Loucy (cell line): Measurements from ENCODE around the gene ZNF319.

Experiments used
- H2AFZ ChIP-seq: fragments of 200-600 bp; sonication (generic); 2 replicates; pipeline ENCODE4 v1.6.0; 2016; ENCODE audit warnings: antibody characterized with exemption, mild to moderate bottlenecking, low read length, moderate library complexity
- H3F3A ChIP-seq: fragments of 200-600 bp; 2 replicates; pipeline ENCODE4 v1.6.0; 2016; ENCODE audit warnings: antibody characterized with exemption, low read depth, mild to moderate bottlenecking
- H3K27me3 ChIP-seq: fragments of 200-600 bp; sonication (generic); 2 replicates; pipeline ENCODE4 v1.6.1; 2014; ENCODE audit warnings: low read length, mild to moderate bottlenecking; ENCODE audit not compliant: insufficient read depth, poor library complexity, severe bottlenecking
- H3K36me3 ChIP-seq: fragments of 200-600 bp; sonication (generic); 2 replicates; pipeline ENCODE4 v1.6.1; 2016; ENCODE audit warnings: low read length; ENCODE audit not compliant: insufficient read depth
- H3K4me1 ChIP-seq: fragments of 200-600 bp; sonication (generic); 2 replicates; pipeline ENCODE4 v1.5.1; 2014; ENCODE audit warnings: low read length, mild to moderate bottlenecking; ENCODE audit not compliant: insufficient read depth, poor library complexity, severe bottlenecking
- H3K4me2 ChIP-seq: fragments of 200-600 bp; sonication (generic); 2 replicates; pipeline ENCODE4 v1.6.0; 2014; ENCODE audit warnings: antibody characterized with exemption, low read length, low read depth, mild to moderate bottlenecking; ENCODE audit not compliant: poor library complexity, severe bottlenecking
- H3K4me3 ChIP-seq: fragments of 200-600 bp; sonication (generic); 2 replicates; pipeline ENCODE4 v1.5.1; 2014; ENCODE audit warnings: low read length, mild to moderate bottlenecking, mixed read lengths; ENCODE audit not compliant: poor library complexity, severe bottlenecking
- H3K79me2 ChIP-seq: fragments of 200-600 bp; sonication (generic); 2 replicates; pipeline ENCODE4 v1.6.1; 2014; ENCODE audit warnings: low read length; ENCODE audit not compliant: insufficient read depth
- H3K9ac ChIP-seq: fragments of 200-600 bp; sonication (generic); 2 replicates; pipeline ENCODE4 v1.6.0; 2014; ENCODE audit warnings: mild to moderate bottlenecking, low read depth, low read length, moderate library complexity; ENCODE audit not compliant: poor library complexity, severe bottlenecking
- H3K9me2 ChIP-seq: fragments of 200-600 bp; sonication (generic); replicated peaks from 2 replicates; pipeline ENCODE4 v1.6.1; 2016; ENCODE audit warnings: low read depth, low read length, mixed read lengths
- H3K9me3 ChIP-seq: fragments of 200-600 bp; sonication (generic); 2 replicates; pipeline ENCODE4 v1.6.1; 2014; ENCODE audit warnings: mild to moderate bottlenecking, antibody characterized with exemption, low read length, low read depth; ENCODE audit not compliant: insufficient read depth
- H4K20me1 ChIP-seq: fragments of 200-600 bp; sonication (generic); 2 replicates; pipeline ENCODE4 v1.6.0; 2014; ENCODE audit warnings: antibody characterized with exemption, low read length, mild to moderate bottlenecking; ENCODE audit not compliant: insufficient read depth, poor library complexity, severe bottlenecking
- EZH2phosphoT487 ChIP-seq: fragments of 200-600 bp; IDR thresholded peaks from 2 replicates; pipeline ENCODE4 v1.6.1; 2018; ENCODE audit warnings: antibody characterized with exemption, mild to moderate bottlenecking, moderate library complexity, borderline replicate concordance
- TF ChIP-seq, protein P1 (sequence below): fragments of 200-600 bp; sonication (generic); conservative IDR thresholded peaks from 2 replicates; pipeline ENCODE4 v1.5.1; 2014; ENCODE audit warnings: mild to moderate bottlenecking, antibody characterized with exemption, low read length

The ZNF319 gene

DNA sequence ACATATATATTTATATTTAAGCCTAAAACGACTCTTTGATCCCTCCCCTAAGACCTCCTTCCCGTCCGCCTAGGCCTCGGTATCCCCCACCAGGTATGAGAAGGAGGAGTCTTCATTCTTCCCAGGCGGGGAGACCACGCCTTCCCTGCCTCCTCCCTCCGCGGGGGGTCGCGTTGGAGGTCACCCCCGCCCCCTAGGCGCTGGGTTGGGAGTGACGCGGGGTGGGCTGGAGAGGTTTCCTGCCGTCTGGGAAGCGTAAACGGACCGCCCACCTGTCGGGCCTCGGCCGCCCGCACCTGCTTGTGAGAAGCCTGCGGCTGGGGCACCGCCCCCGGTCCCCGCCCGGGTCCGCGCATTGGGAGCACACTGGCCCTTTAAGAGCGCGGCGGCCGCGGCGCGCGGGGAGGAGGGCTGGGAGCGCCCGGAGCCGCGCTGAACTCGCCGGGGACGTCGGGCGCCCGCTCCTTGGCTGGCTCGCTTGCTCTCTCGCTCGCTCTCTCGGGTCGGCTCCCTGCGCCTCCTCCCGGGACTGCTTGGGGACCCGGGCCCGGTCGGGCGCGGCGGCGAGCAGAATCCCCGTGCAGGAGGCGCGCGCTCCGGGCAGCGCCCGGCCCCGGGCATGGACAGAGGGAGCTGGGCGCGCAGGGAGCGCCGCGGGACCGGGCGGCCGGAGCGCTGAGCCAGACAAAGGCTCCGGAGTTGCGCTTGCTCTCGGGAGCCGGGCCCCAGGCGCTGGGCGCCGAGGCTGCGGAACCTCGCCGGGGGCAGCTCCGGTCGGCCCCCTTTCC, 25.1 kb upstream of the ZNF319 start, which contains the start of gene MMP15:
TSS of gene MMP15 (plus strand) at position 404 of the 788 bp plus-strand sequence. CDS start 597 bp downstream, outside the sequence.
- Histone ChIP-seq H3K36me3 (no peaks in the 10 kb centered on the region), H3K79me2 (no peaks in the 10 kb centered on the region), H3F3A (no peaks in the 10 kb centered on the region), H3K4me1 (peaks cover 3% of the 10 kb centered on the region), H2AFZ (peak within 1 kb of the TSS; percentile 98), H3K27me3 (no peaks in the 10 kb centered on the region), H3K4me2 (peak within 1 kb of the TSS; percentile 70), H4K20me1 (no peaks in the 10 kb centered on the region), H3K9ac (peak within 1 kb of the TSS; percentile 15), H3K4me3 (peak within 1 kb of the TSS; percentile 85), H3K9me3 (no peaks in the 10 kb centered on the region), H3K9me2 (no peaks in the 10 kb centered on the region)
- TF ChIP-seq, protein P1, sequence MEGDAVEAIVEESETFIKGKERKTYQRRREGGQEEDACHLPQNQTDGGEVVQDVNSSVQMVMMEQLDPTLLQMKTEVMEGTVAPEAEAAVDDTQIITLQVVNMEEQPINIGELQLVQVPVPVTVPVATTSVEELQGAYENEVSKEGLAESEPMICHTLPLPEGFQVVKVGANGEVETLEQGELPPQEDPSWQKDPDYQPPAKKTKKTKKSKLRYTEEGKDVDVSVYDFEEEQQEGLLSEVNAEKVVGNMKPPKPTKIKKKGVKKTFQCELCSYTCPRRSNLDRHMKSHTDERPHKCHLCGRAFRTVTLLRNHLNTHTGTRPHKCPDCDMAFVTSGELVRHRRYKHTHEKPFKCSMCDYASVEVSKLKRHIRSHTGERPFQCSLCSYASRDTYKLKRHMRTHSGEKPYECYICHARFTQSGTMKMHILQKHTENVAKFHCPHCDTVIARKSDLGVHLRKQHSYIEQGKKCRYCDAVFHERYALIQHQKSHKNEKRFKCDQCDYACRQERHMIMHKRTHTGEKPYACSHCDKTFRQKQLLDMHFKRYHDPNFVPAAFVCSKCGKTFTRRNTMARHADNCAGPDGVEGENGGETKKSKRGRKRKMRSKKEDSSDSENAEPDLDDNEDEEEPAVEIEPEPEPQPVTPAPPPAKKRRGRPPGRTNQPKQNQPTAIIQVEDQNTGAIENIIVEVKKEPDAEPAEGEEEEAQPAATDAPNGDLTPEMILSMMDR, result no peak
- TF ChIP-seq EZH2phosphoT487, result no peak

DNA sequence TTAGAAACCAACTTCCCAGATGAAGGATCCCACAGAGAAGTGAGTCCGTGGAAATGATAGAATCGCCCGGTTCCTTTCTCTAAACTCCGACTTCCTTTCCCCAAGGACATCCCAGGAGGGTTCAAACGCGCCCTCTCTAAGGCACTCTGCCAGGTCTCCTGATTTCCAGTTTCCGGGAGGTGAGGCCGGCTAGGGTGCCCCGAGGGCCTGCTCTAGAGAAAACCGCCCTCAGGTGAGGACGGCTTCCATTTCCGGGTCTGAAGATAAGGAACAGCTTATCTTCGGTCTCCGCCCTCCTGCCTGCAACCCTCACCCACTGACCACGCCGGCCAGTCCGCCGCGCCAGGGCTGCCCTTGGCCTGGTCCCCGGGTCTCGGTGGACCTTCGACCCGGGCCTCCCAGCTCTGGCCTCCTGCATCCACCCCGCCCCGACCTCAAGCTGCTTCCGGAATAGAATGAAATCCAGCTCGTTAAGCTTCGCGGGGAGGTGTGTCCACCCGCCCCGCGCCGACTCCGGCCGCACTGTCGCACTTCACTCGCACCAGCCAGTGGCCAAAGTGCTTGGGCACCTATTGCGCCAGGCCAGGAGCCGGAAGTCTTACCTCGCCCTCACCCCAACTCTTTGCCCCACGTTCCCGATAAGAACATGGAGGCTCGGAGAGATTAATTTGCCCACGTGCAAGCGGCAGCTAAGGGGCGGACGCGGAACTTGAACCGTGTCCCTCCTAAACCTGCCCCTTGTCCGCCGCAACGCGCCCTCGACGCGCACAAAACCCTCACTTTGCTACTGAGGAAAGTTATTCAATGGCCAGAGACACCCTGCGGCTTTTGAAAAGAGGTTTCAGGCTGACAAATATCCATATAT, 24.2 kb upstream of the ZNF319 start:
- no peak for TF ChIP-seq EZH2phosphoT487
- TF ChIP-seq, protein P1, result no peak
- Histone ChIP-seq H3K36me3 (no peaks in the 10 kb centered on the region; the same call in 1 of the 2 replicates), H3K9me3 (no peaks in the 10 kb centered on the region), H2AFZ (peak overlapping the region; percentile 98), H3K27me3 (no peaks in the 10 kb centered on the region), H3K9me2 (no peaks in the 10 kb centered on the region), H4K20me1 (no peaks in the 10 kb centered on the region), H3K4me2 (peak overlapping the region; percentile 70), H3F3A (no peaks in the 10 kb centered on the region), H3K4me1 (peaks cover 3% of the 10 kb centered on the region), H3K4me3 (peak overlapping the region; percentile 85), H3K9ac (peak overlapping the region; percentile 15), H3K79me2 (no peaks in the 10 kb centered on the region)

DNA sequence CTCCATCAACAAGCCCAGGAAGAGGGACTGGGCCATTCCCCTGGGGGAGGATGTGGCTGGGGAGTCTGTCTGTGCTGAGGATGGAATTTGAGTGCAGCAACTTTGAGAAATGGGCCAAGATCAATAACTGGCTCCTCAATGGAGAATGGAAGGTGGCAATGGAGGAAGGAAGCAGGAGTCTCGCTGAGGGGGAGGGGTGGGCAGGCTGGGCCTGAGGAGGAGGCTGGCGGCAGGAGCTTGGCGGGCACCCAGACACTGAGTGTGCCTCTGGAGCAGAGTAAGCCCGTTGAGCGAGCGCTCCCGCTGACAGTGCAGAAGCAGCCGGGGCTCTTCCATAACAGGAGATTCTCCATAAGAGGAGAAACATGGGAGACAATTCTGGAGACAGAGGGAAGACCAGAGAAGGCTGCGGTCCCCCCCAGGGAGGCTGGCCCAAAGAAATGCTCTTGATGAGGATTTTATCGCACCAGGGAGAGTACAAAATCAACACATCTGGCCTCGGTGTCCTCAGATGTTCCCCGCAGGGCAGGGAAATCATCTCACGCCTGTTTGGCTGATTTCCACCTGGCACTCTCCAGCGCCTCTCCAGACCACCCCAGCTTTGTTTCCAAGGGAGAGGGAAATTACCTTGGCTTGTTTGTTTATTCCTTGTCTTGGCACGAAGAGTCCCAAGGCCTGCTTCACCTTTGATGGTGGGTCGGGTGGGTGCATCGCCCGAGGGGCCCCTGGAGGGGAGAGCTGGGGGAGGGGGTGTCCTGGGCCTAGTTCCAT, 22.3 kb upstream of the ZNF319 start:
- H3K27me3 ChIP-seq, result no peaks in the 10 kb centered on the region
- H3K9me3 ChIP-seq, result no peaks in the 10 kb centered on the region
- H3K36me3 ChIP-seq, result peaks cover 8% of the 10 kb centered on the region; the same call in 1 of the 2 replicates
- H3K9ac ChIP-seq, result no peak overlapping the region
- H3K4me3 ChIP-seq, result no peak overlapping the region
- H3K4me2 ChIP-seq, result no peak overlapping the region
- H3K9me2 ChIP-seq, result no peaks in the 10 kb centered on the region
- no peak overlapping the region for H2AFZ ChIP-seq
- no peaks in the 10 kb centered on the region for H3F3A ChIP-seq
- no peaks in the 10 kb centered on the region for H3K79me2 ChIP-seq
- peaks cover 3% of the 10 kb centered on the region for H3K4me1 ChIP-seq
- no peaks in the 10 kb centered on the region for H4K20me1 ChIP-seq
- TF ChIP-seq, protein P1, result no peak
- TF ChIP-seq EZH2phosphoT487, result no peak
